GM23338 (cell line): ENCODE results near the gene IQSEC2. TPM values are rescaled to one million over a fixed set of nuclear protein-coding genes. Genes with fewer than 3 reads are reported as not detected.

Source experiments
- ATAC-seq: fragments of 200-7000 bp; cut with Tn5 transposase; 3 replicates; pipeline ENCODE4 v1.9.1; 2020
- DNase-seq: peaks from one replicate; pipeline ENCODE4 v3.0.0-alpha.2; 2015; ENCODE audit warnings: low spot score
- H2AFZ ChIP-seq: fragments of 200-600 bp; sonication (generic); 2 replicates; pipeline ENCODE4 v1.8.0; 2016; ENCODE audit warnings: antibody characterized with exemption, mild to moderate bottlenecking, moderate library complexity
- H3F3A ChIP-seq: fragments of 200-600 bp; sonication (generic); replicated peaks from 2 replicates; pipeline ENCODE4 v1.8.0; 2017; ENCODE audit warnings: antibody characterized with exemption, mixed run types, low read depth
- H3K27ac ChIP-seq: fragments of 200-600 bp; sonication (generic); 2 replicates; pipeline ENCODE4 v1.6.1; 2016; ENCODE audit warnings: low read depth
- H3K27me3 ChIP-seq: fragments of 200-600 bp; sonication (generic); 2 replicates; pipeline ENCODE4 v1.8.0; 2016; ENCODE audit warnings: mild to moderate bottlenecking, mixed run types, moderate library complexity; ENCODE audit not compliant: insufficient read depth
- H3K36me3 ChIP-seq: fragments of 200-600 bp; sonication (generic); 2 replicates; pipeline ENCODE4 v1.8.0; 2016; ENCODE audit warnings: mild to moderate bottlenecking; ENCODE audit not compliant: insufficient read depth
- H3K4me1 ChIP-seq: fragments of 200-600 bp; sonication (generic); 2 replicates; pipeline ENCODE4 v1.8.0; 2016; ENCODE audit warnings: mild to moderate bottlenecking, moderate library complexity; ENCODE audit not compliant: insufficient read depth
- H3K4me2 ChIP-seq: fragments of 200-600 bp; sonication (generic); 2 replicates; pipeline ENCODE4 v1.7.1; 2017; ENCODE audit warnings: mixed run types
- H3K4me3 ChIP-seq: fragments of 200-600 bp; sonication (generic); 2 replicates; pipeline ENCODE4 v1.6.1; 2016; ENCODE audit warnings: mixed run types
- H3K79me2 ChIP-seq: fragments of 200-600 bp; sonication (generic); replicated peaks from 2 replicates; pipeline ENCODE4 v1.8.0; 2017; ENCODE audit warnings: mild to moderate bottlenecking; ENCODE audit not compliant: insufficient read depth
- H3K9me2 ChIP-seq: fragments of 200-600 bp; sonication (generic); 2 replicates; pipeline ENCODE4 v1.8.0; 2017; ENCODE audit not compliant: insufficient read depth
- H4K20me1 ChIP-seq: fragments of 200-600 bp; sonication (generic); replicated peaks from 2 replicates; pipeline ENCODE4 v1.8.0; 2017; ENCODE audit warnings: mild to moderate bottlenecking; ENCODE audit not compliant: insufficient read depth
- H3K27ac Mint-ChIP-seq: 2 replicates; pipeline ENCODE4 v1.8.0; 2020; ENCODE audit warnings: inconsistent platforms, mild to moderate bottlenecking, moderate library complexity, mixed read lengths
- H3K27me3 Mint-ChIP-seq: 3 replicates; pipeline ENCODE4 v1.8.0; 2022; ENCODE audit warnings: low read depth, mild to moderate bottlenecking, moderate library complexity, mixed read lengths, inconsistent platforms; ENCODE audit not compliant: insufficient read depth, poor library complexity
- H3K36me3 Mint-ChIP-seq: 3 replicates; pipeline ENCODE4 v1.8.0; 2021; ENCODE audit warnings: low read depth, mild to moderate bottlenecking, inconsistent platforms, moderate library complexity, mixed read lengths
- H3K4me1 Mint-ChIP-seq: 3 replicates; pipeline ENCODE4 v1.8.0; 2020; ENCODE audit warnings: mild to moderate bottlenecking, inconsistent platforms, mixed read lengths
- H3K4me3 Mint-ChIP-seq: 3 replicates; pipeline ENCODE4 v1.8.0; 2021; ENCODE audit warnings: moderate library complexity, mild to moderate bottlenecking, inconsistent platforms, mixed read lengths
- H3K9me3 Mint-ChIP-seq: 3 replicates; pipeline ENCODE4 v1.8.0; 2020; ENCODE audit warnings: moderate library complexity, mild to moderate bottlenecking, inconsistent platforms, mixed read lengths
- CREB1 ChIP-seq: fragments of 250-450 bp; sonication (Bioruptor Pico); IDR thresholded peaks from 2 replicates; pipeline ENCODE4 v1.5.0; 2020; ENCODE audit warnings: low read depth, mild to moderate bottlenecking, moderate library complexity
- EZH2 ChIP-seq: fragments of 200-600 bp; sonication (generic); IDR thresholded peaks from one replicate; pipeline ENCODE4 v1.8.0; 2017; ENCODE audit warnings: antibody characterized with exemption, mild to moderate bottlenecking, low read depth; ENCODE audit not compliant: unreplicated experiment
- EZH2phosphoT487 ChIP-seq: fragments of 200-600 bp; sonication (generic); IDR thresholded peaks from one replicate; pipeline ENCODE4 v1.8.1; 2018; ENCODE audit warnings: antibody characterized with exemption; ENCODE audit not compliant: unreplicated experiment
- JUNB ChIP-seq: IDR thresholded peaks from one replicate; pipeline ENCODE4 v1.6.1; 2016; ENCODE audit warnings: antibody characterized with exemption; ENCODE audit not compliant: unreplicated experiment
- POLR2AphosphoS5 ChIP-seq: IDR thresholded peaks from 2 replicates; pipeline ENCODE4 v1.6.1; 2016; ENCODE audit warnings: antibody characterized with exemption, low read depth
- STAT1 ChIP-seq: IDR thresholded peaks from one replicate; pipeline ENCODE4 v1.6.1; 2016; ENCODE audit warnings: antibody characterized with exemption; ENCODE audit not compliant: unreplicated experiment
- ZNF114 ChIP-seq: fragments of 250-450 bp; sonication (Bioruptor Pico); IDR thresholded peaks from 2 replicates; pipeline ENCODE4 v1.5.0; 2020; ENCODE audit warnings: mild to moderate bottlenecking, moderate library complexity
- ZNF331 ChIP-seq: fragments of 250-450 bp; sonication (Bioruptor Pico); IDR thresholded peaks from 2 replicates; pipeline ENCODE4 v1.5.0; 2020; ENCODE audit warnings: low read depth, mild to moderate bottlenecking, moderate library complexity
- polyA plus RNA-seq: library from polyadenylated mRNA; unstranded; fragments of >200 nt; fragmentation: Nextera tagmentation; extraction: Ambion mirVana; gene quantifications from 2 replicates; pipeline ENCODE4 v1.2.1, GENCODE V29; 2016
- total RNA-seq: library from RNA; depleted of rRNA; stranded (reverse); fragments of >200 nt; shearing (Covaris generic); gene quantifications from 2 replicates; pipeline ENCODE4 v1.2.3, GENCODE V29; 2014
- TF ChIP-seq, protein P1 (sequence below): IDR thresholded peaks from 2 replicates; pipeline ENCODE4 v1.6.1; 2016; ENCODE audit warnings: antibody characterized with exemption
- TF ChIP-seq, protein P2 (sequence below), 2 experiments: fragments of 200-600 bp in 1 of 2; sonication (generic) in 1 of 2; conservative IDR thresholded peaks; 2 replicates each; pipeline versions ENCODE4 v1.5.1 to v1.6.1; 2016 to 2017; ENCODE audit warnings: antibody characterized with exemption in 2 of 2, low read depth in 2 of 2, mild to moderate bottlenecking in 2 of 2, moderate library complexity in 1 of 2
- TF ChIP-seq, protein P3 (sequence below): fragments of 250-450 bp; sonication (Bioruptor Pico); IDR thresholded peaks from 2 replicates; pipeline ENCODE4 v1.5.0; 2020; ENCODE audit warnings: mild to moderate bottlenecking, moderate library complexity

The IQSEC2 gene
- total and polyA plus RNA-seq, 2 experiments from 2014 or later = 12.3 to 92.2 TPM

DNA sequence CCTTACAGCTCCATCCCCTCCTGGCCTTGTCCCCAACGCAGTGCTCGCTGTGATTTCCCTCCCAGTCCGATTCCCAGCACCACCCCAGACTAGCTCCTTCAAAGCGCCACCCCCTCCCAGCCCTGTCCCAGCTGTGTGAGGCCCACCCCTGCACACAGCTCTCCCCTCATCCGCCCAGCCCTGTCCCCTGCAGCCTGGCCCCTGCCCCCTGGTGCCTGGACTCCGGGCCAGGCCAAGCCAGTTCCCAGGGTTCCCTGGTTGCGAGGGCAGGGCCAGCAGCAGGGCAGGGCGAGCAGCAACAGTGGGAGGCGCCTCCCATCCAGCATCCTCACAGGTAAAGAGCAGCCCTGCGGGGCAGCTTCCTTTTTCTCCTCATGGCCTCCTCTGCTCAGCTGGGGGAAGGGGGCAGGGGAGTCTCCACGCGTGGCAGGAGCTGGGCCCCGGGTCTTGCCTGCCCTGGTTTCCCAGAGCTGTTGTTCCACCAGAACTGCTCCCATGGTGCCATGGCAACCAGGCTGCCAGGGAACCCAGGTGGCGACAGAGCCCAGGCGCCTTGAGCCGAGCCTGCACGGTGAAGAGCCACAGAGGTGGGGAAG is 24.8 kb downstream of the IQSEC2 start (continued):
- TF ChIP-seq, protein P1, sequence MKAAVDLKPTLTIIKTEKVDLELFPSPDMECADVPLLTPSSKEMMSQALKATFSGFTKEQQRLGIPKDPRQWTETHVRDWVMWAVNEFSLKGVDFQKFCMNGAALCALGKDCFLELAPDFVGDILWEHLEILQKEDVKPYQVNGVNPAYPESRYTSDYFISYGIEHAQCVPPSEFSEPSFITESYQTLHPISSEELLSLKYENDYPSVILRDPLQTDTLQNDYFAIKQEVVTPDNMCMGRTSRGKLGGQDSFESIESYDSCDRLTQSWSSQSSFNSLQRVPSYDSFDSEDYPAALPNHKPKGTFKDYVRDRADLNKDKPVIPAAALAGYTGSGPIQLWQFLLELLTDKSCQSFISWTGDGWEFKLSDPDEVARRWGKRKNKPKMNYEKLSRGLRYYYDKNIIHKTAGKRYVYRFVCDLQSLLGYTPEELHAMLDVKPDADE = no peak
- TF ChIP-seq POLR2AphosphoS5 = no peak
- no peak for TF ChIP-seq EZH2phosphoT487

DNA sequence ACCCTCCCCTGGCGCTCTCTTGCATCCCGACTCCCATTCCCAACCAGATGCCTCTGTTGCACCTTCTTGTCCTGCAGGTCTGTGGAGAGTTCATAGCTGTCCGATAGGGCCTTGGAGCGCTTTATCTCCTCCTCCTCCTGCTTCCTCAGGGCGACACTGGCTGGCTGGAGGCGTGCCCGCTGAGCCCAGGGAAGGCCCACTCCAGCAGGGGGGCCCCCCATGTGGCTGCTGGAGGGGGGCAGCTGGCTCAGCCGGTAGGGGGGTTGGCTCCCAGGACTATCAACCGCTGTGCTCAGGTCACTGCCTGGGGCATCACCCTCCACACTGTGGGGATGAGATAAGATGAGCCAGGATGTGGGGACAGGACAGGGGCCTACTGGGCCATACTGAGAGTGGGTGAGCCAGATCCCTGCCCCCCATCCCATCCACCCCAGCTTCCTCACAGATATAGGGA is 25.6 kb downstream of the IQSEC2 start:
- Histone ChIP-seq H3K4me1 (no peaks in the 10 kb centered on the region), H2AFZ (no peak overlapping the region), H3F3A (no peaks in the 10 kb centered on the region), H3K9me2 (no peaks in the 10 kb centered on the region), H3K79me2 (no peaks in the 10 kb centered on the region), H3K4me2 (no peak overlapping the region), H4K20me1 (no peaks in the 10 kb centered on the region), H3K4me3 (no peak overlapping the region), H3K27me3 (no peaks in the 10 kb centered on the region), H3K36me3 (no peaks in the 10 kb centered on the region), H3K27ac (no peak overlapping the region)
- peaks cover 3% of the 10 kb centered on the region; the same call in 2 of the 3 replicates for H3K9me3 Mint-ChIP-seq
- DNase-seq = no peak
- ATAC-seq = no peak
- peaks cover 12% of the 10 kb centered on the region for H3K4me1 Mint-ChIP-seq
- H3K27me3 Mint-ChIP-seq = peaks cover 9% of the 10 kb centered on the region
- peaks cover 19% of the 10 kb centered on the region for H3K36me3 Mint-ChIP-seq
- no peak overlapping the region for H3K4me3 Mint-ChIP-seq
- H3K27ac Mint-ChIP-seq = no peak overlapping the region
- TF ChIP-seq POLR2AphosphoS5 (no peak), JUNB (no peak), ZNF114 (CRISPR knock-in tag) (no peak), STAT1 (no peak), ZNF331 (no peak), EZH2phosphoT487 (no peak), CREB1 (CRISPR knock-in tag) (no peak), EZH2 (no peak)
- TF ChIP-seq, protein P2, sequence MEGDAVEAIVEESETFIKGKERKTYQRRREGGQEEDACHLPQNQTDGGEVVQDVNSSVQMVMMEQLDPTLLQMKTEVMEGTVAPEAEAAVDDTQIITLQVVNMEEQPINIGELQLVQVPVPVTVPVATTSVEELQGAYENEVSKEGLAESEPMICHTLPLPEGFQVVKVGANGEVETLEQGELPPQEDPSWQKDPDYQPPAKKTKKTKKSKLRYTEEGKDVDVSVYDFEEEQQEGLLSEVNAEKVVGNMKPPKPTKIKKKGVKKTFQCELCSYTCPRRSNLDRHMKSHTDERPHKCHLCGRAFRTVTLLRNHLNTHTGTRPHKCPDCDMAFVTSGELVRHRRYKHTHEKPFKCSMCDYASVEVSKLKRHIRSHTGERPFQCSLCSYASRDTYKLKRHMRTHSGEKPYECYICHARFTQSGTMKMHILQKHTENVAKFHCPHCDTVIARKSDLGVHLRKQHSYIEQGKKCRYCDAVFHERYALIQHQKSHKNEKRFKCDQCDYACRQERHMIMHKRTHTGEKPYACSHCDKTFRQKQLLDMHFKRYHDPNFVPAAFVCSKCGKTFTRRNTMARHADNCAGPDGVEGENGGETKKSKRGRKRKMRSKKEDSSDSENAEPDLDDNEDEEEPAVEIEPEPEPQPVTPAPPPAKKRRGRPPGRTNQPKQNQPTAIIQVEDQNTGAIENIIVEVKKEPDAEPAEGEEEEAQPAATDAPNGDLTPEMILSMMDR (conservative IDR thresholded peaks at IDR 0.05; ENCODE audit: low read depth in 2 of 2) = no peak
- TF ChIP-seq, protein P1 = no peak
- TF ChIP-seq, protein P3, sequence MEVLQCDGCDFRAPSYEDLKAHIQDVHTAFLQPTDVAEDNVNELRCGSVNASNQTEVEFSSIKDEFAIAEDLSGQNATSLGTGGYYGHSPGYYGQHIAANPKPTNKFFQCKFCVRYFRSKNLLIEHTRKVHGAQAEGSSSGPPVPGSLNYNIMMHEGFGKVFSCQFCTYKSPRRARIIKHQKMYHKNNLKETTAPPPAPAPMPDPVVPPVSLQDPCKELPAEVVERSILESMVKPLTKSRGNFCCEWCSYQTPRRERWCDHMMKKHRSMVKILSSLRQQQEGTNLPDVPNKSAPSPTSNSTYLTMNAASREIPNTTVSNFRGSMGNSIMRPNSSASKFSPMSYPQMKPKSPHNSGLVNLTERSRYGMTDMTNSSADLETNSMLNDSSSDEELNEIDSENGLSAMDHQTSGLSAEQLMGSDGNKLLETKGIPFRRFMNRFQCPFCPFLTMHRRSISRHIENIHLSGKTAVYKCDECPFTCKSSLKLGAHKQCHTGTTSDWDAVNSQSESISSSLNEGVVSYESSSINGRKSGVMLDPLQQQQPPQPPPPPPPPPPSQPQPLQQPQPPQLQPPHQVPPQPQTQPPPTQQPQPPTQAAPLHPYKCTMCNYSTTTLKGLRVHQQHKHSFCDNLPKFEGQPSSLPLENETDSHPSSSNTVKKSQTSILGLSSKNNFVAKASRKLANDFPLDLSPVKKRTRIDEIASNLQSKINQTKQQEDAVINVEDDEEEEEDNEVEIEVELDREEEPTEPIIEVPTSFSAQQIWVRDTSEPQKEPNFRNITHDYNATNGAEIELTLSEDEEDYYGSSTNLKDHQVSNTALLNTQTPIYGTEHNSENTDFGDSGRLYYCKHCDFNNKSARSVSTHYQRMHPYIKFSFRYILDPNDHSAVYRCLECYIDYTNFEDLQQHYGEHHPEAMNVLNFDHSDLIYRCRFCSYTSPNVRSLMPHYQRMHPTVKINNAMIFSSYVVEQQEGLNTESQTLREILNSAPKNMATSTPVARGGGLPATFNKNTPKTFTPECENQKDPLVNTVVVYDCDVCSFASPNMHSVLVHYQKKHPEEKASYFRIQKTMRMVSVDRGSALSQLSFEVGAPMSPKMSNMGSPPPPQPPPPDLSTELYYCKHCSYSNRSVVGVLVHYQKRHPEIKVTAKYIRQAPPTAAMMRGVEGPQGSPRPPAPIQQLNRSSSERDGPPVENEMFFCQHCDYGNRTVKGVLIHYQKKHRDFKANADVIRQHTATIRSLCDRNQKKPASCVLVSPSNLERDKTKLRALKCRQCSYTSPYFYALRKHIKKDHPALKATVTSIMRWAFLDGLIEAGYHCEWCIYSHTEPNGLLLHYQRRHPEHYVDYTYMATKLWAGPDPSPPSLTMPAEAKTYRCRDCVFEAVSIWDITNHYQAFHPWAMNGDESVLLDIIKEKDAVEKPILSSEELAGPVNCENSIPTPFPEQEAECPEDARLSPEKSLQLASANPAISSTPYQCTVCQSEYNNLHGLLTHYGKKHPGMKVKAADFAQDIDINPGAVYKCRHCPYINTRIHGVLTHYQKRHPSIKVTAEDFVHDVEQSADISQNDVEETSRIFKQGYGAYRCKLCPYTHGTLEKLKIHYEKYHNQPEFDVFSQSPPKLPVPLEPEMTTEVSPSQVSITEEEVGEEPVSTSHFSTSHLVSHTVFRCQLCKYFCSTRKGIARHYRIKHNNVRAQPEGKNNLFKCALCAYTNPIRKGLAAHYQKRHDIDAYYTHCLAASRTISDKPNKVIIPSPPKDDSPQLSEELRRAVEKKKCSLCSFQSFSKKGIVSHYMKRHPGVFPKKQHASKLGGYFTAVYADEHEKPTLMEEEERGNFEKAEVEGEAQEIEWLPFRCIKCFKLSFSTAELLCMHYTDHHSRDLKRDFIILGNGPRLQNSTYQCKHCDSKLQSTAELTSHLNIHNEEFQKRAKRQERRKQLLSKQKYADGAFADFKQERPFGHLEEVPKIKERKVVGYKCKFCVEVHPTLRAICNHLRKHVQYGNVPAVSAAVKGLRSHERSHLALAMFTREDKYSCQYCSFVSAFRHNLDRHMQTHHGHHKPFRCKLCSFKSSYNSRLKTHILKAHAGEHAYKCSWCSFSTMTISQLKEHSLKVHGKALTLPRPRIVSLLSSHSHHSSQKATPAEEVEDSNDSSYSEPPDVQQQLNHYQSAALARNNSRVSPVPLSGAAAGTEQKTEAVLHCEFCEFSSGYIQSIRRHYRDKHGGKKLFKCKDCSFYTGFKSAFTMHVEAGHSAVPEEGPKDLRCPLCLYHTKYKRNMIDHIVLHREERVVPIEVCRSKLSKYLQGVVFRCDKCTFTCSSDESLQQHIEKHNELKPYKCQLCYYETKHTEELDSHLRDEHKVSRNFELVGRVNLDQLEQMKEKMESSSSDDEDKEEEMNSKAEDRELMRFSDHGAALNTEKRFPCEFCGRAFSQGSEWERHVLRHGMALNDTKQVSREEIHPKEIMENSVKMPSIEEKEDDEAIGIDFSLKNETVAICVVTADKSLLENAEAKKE (CRISPR knock-in tag) = no peak
